ENCODE results near the gene RCAN1. TPM values are rescaled to one million over a fixed set of nuclear protein-coding genes. Genes with fewer than 3 reads are reported as not detected.
A peak's percentile ranks its signal among the peaks of the same experiment; 100 is the strongest.

Gene RCAN1
- total and polyA plus RNA-seq, 5 donors from 2014 or later: 3.9 to 16.1 (median 10.4) TPM

GRCh38 chr21:34635307-34635706, 20.4 kb upstream of the RCAN1 start:
- H3K4me1 ChIP-seq (ENCODE audit: control insufficient read depth, insufficient read depth, low read length, poor library complexity, severe bottlenecking): no peaks in the 10 kb centered on the region
- peaks cover 0 to 3% (median 0%) of the 10 kb centered on the region in 7 donors for H3K9me3 Mint-ChIP-seq
- H3K27me3 ChIP-seq (ENCODE audit: control insufficient read depth, insufficient read depth, low read length): no peaks in the 10 kb centered on the region
- H3K4me3 ChIP-seq (ENCODE audit: low read depth, low read length): no peak overlapping the region
- ATAC-seq (ENCODE audit: low read depth in 2 of 2) (no peak), DNase-seq (no peak)
- no peaks in the 10 kb centered on the region for H3K36me3 ChIP-seq (ENCODE audit: control insufficient read depth, insufficient read depth, low read length)
- peaks cover 9 to 13% (median 10%) of the 10 kb centered on the region in 4 donors for H3K4me1 Mint-ChIP-seq
- H3K27ac ChIP-seq (ENCODE audit: insufficient read depth, low read length, poor library complexity, severe bottlenecking): no peak overlapping the region
- no peak overlapping the region for H3K4me3 Mint-ChIP-seq
- H3K27me3 Mint-ChIP-seq: peaks cover 9% of the 10 kb centered on the region
- peaks cover 3% of the 10 kb centered on the region for H3K36me3 Mint-ChIP-seq
- H3K9me3 ChIP-seq (ENCODE audit: control insufficient read depth in 2 of 2, low read length in 2 of 2): no peaks in the 10 kb centered on the region
- H3K27ac Mint-ChIP-seq: no peak overlapping the region

DNA sequence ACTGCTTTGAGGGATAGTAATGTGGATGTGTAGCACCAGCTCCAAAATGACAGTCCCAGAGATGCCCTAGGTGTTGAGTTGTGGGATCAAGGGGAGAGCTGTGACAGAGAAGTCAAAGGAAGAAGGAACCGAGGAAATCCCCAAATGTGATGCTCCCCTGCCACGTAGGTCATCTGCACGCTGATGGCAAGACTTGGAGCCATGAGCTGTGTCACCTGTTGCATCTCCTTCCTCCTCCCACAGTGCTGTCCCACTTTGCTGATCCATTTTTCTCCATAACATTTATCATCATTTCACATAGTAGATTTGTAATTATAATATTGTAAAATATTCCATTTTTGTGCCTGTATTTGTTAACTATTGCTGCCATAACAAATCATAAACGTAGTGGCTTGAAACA, 17.6 kb upstream of the RCAN1 start:
- Histone ChIP-seq H3K36me3 (ENCODE audit: control insufficient read depth, insufficient read depth, low read length) (no peaks in the 10 kb centered on the region), H3K9me3 (ENCODE audit: control insufficient read depth in 2 of 2, low read length in 2 of 2) (no peaks in the 10 kb centered on the region), H3K4me1 (ENCODE audit: control insufficient read depth, insufficient read depth, low read length, poor library complexity, severe bottlenecking) (no peaks in the 10 kb centered on the region), H3K4me3 (ENCODE audit: low read depth, low read length) (no peak overlapping the region), H3K27me3 (ENCODE audit: control insufficient read depth, insufficient read depth, low read length) (peaks cover 4% of the 10 kb centered on the region), H3K27ac (ENCODE audit: insufficient read depth, low read length, poor library complexity, severe bottlenecking) (no peak overlapping the region)
- DNase-seq (no peak), ATAC-seq (ENCODE audit: low read depth in 2 of 2) (no peak)
- H3K36me3 Mint-ChIP-seq: no peaks in the 10 kb centered on the region
- H3K4me1 Mint-ChIP-seq: no peaks in the 10 kb centered on the region
- no peak overlapping the region for H3K27ac Mint-ChIP-seq
- H3K27me3 Mint-ChIP-seq: peaks cover 9% of the 10 kb centered on the region
- no peak overlapping the region for H3K4me3 Mint-ChIP-seq
- peaks cover 0 to 2% (median 0%) of the 10 kb centered on the region in 7 donors for H3K9me3 Mint-ChIP-seq

GRCh38 chr21:34630536-34631143, 15.7 kb upstream of the RCAN1 start:
- peak; percentile 50 to 69 for ATAC-seq (ENCODE audit: low read depth in 2 of 2)
- Mint-ChIP-seq H3K4me3 (no peak overlapping the region), H3K4me1 (no peaks in the 10 kb centered on the region), H3K27me3 (peaks cover 17% of the 10 kb centered on the region), H3K36me3 (no peaks in the 10 kb centered on the region), H3K9me3 (peaks cover 0 to 2% (median 0%) of the 10 kb centered on the region in 7 donors), H3K27ac (no peak overlapping the region)
- no peak overlapping the region for H3K27ac ChIP-seq (ENCODE audit: insufficient read depth, low read length, poor library complexity, severe bottlenecking)
- H3K4me1 ChIP-seq (ENCODE audit: control insufficient read depth, insufficient read depth, low read length, poor library complexity, severe bottlenecking): no peaks in the 10 kb centered on the region
- peaks cover 11% of the 10 kb centered on the region for H3K27me3 ChIP-seq (ENCODE audit: control insufficient read depth, insufficient read depth, low read length)
- DNase-seq: peak; percentile 6 to 67 (median 62)
- no peak overlapping the region for H3K4me3 ChIP-seq (ENCODE audit: low read depth, low read length)
- H3K36me3 ChIP-seq (ENCODE audit: control insufficient read depth, insufficient read depth, low read length): no peaks in the 10 kb centered on the region
- H3K9me3 ChIP-seq (ENCODE audit: control insufficient read depth in 2 of 2, low read length in 2 of 2): no peaks in the 10 kb centered on the region

- no peaks in the 10 kb centered on the region for H3K4me1 Mint-ChIP-seq
- H3K36me3 Mint-ChIP-seq: no peaks in the 10 kb centered on the region
- Histone ChIP-seq H3K36me3 (ENCODE audit: control insufficient read depth, insufficient read depth, low read length) (no peaks in the 10 kb centered on the region), H3K9me3 (ENCODE audit: control insufficient read depth in 2 of 2, low read length in 2 of 2) (no peaks in the 10 kb centered on the region), H3K27me3 (ENCODE audit: control insufficient read depth, insufficient read depth, low read length) (peaks cover 27% of the 10 kb centered on the region), H3K27ac (ENCODE audit: insufficient read depth, low read length, poor library complexity, severe bottlenecking) (no peak overlapping the region), H3K4me1 (ENCODE audit: control insufficient read depth, insufficient read depth, low read length, poor library complexity, severe bottlenecking) (no peaks in the 10 kb centered on the region), H3K4me3 (ENCODE audit: low read depth, low read length) (no peak overlapping the region)
- ATAC-seq (ENCODE audit: low read depth in 2 of 2): no peak
- no peak for DNase-seq
- H3K9me3 Mint-ChIP-seq: no peaks in the 10 kb centered on the region
- no peak overlapping the region for H3K4me3 Mint-ChIP-seq
- peaks cover 33% of the 10 kb centered on the region for H3K27me3 Mint-ChIP-seq
- H3K27ac Mint-ChIP-seq: no peak overlapping the region
These were observed 11.2 kb upstream of the RCAN1 start for GRCh38 chr21:34626131-34626530.

- Histone ChIP-seq H3K36me3 (ENCODE audit: control insufficient read depth, insufficient read depth, low read length) (no peaks in the 10 kb centered on the region), H3K9me3 (ENCODE audit: control insufficient read depth in 2 of 2, low read length in 2 of 2) (no peaks in the 10 kb centered on the region), H3K27ac (ENCODE audit: insufficient read depth, low read length, poor library complexity, severe bottlenecking) (no peak overlapping the region), H3K27me3 (ENCODE audit: control insufficient read depth, insufficient read depth, low read length) (peaks cover 31% of the 10 kb centered on the region), H3K4me1 (ENCODE audit: control insufficient read depth, insufficient read depth, low read length, poor library complexity, severe bottlenecking) (no peaks in the 10 kb centered on the region), H3K4me3 (ENCODE audit: low read depth, low read length) (no peak overlapping the region)
- Mint-ChIP-seq H3K27ac (no peak overlapping the region), H3K4me3 (no peak overlapping the region), H3K27me3 (peaks cover 42% of the 10 kb centered on the region), H3K9me3 (no peaks in the 10 kb centered on the region), H3K36me3 (no peaks in the 10 kb centered on the region), H3K4me1 (no peaks in the 10 kb centered on the region)
- DNase-seq (no peak), ATAC-seq (ENCODE audit: low read depth in 2 of 2) (no peak)
These were observed 10.2 kb upstream of the RCAN1 start for GRCh38 chr21:34625030-34625593.

GRCh38 chr21:34623516-34623915, 8.6 kb upstream of the RCAN1 start:
- no peaks in the 10 kb centered on the region for H3K9me3 ChIP-seq (ENCODE audit: control insufficient read depth in 2 of 2, low read length in 2 of 2)
- no peak overlapping the region for H3K4me3 ChIP-seq (ENCODE audit: low read depth, low read length)
- Mint-ChIP-seq H3K9me3 (no peaks in the 10 kb centered on the region), H3K27me3 (peaks cover 42% of the 10 kb centered on the region), H3K4me1 (no peaks in the 10 kb centered on the region), H3K4me3 (no peak overlapping the region), H3K27ac (no peak overlapping the region), H3K36me3 (no peaks in the 10 kb centered on the region)
- no peak overlapping the region for H3K27ac ChIP-seq (ENCODE audit: insufficient read depth, low read length, poor library complexity, severe bottlenecking)
- DNase-seq (no peak), ATAC-seq (ENCODE audit: low read depth in 2 of 2) (no peak)
- peaks cover 38% of the 10 kb centered on the region for H3K27me3 ChIP-seq (ENCODE audit: control insufficient read depth, insufficient read depth, low read length)
- H3K36me3 ChIP-seq (ENCODE audit: control insufficient read depth, insufficient read depth, low read length): no peaks in the 10 kb centered on the region
- H3K4me1 ChIP-seq (ENCODE audit: control insufficient read depth, insufficient read depth, low read length, poor library complexity, severe bottlenecking): no peaks in the 10 kb centered on the region

DNA sequence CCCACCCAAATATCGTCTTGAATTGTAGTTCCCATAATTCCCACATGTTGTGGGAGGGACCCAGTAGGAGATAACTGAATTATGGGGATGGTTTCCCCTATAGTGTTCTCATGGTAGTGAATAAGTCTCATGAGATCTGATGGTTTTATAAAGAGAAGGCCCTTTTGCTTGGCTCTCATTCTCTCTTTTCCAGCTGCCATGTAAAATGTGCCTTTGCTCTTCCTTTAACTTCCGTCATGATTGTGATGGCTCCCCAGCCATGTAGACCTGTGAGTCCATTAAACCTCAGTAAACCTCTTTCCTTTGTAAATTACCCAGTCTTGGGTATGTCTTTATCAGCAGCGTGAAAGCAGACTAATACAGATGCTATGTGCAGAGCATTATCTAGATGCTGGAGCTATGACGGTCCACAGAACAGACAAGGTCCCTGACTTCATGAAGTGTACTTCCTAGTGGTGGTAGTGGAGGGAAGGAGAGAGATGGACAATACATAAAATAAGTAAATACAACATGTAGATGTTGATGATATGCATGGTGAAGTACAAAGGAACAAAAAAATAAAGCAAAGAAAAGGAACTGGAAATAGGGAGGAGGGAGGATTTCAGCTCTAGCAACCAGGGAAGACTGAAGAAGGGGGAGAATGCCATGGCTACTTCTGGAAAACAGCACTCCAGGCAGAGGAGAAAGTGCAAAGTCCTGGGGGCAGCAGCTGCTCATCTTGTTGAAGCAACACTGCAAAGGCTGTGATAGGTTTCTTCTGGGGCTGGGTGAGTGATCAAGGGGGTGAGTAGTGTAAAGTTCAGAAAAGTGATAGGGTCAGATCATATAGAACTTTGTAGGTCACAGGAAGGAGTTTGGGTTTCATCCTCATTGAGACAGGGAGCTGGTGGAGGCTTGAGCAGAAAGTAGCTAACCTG, 6.8 kb upstream of the RCAN1 start:
- H3K36me3 Mint-ChIP-seq: no peaks in the 10 kb centered on the region
- peaks cover 42% of the 10 kb centered on the region for H3K27me3 Mint-ChIP-seq
- Histone ChIP-seq H3K4me1 (ENCODE audit: control insufficient read depth, insufficient read depth, low read length, poor library complexity, severe bottlenecking) (no peaks in the 10 kb centered on the region), H3K36me3 (ENCODE audit: control insufficient read depth, insufficient read depth, low read length) (no peaks in the 10 kb centered on the region), H3K27me3 (ENCODE audit: control insufficient read depth, insufficient read depth, low read length) (peaks cover 34% of the 10 kb centered on the region), H3K27ac (ENCODE audit: insufficient read depth, low read length, poor library complexity, severe bottlenecking) (no peak overlapping the region), H3K9me3 (ENCODE audit: control insufficient read depth in 2 of 2, low read length in 2 of 2) (no peaks in the 10 kb centered on the region), H3K4me3 (ENCODE audit: low read depth, low read length) (no peak overlapping the region)
- H3K4me3 Mint-ChIP-seq: no peak overlapping the region
- no peaks in the 10 kb centered on the region for H3K4me1 Mint-ChIP-seq
- peaks cover 0 to 1% (median 0%) of the 10 kb centered on the region in 7 donors for H3K9me3 Mint-ChIP-seq
- ATAC-seq (ENCODE audit: low read depth in 2 of 2): no peak
- peak overlapping the region in 1 of 3 donors; percentile 1 for H3K27ac Mint-ChIP-seq
- no peak for DNase-seq
